ENCODE measurements around the gene OR10A5. TPM values are rescaled to one million over a fixed set of nuclear protein-coding genes. Genes with fewer than 3 reads are reported as not detected.

OR10A5 gene
- total RNA-seq, 2 donors from 2014 or later = not detected

DNA sequence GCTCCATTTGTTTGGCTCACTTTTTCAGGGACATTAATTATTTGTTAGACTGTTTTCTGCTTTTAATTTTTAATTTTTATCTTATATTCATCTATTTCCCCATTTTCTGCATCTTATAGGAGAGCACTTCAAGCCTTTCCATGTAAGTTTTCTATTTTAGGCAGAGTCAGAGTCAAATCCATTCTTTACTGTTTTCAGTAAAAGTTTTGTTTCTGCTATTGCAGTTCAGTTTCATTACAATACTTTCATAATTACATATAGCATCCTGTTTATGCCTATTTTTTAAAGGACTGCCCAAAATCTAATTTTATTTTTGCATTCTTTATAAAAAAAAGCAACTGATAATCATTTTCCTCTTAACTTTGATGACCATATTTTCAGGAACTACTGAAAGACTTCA, 3.8 kb upstream of the OR10A5 start:
- Histone ChIP-seq H3K9me3 (ENCODE audit: control insufficient read depth, low read length) (no peaks in the 10 kb centered on the region), H3K9ac (ENCODE audit: extremely low read depth, low read length, poor library complexity, severe bottlenecking) (no peak overlapping the region), H3K27ac (ENCODE audit: low read depth, low read length) (no peak overlapping the region), H3K36me3 (ENCODE audit: control insufficient read depth, insufficient read depth, low read length) (no peaks in the 10 kb centered on the region), H3K27me3 (ENCODE audit: control insufficient read depth, insufficient read depth, low read length, poor library complexity, severe bottlenecking) (no peaks in the 10 kb centered on the region), H3K4me1 (ENCODE audit: control insufficient read depth, insufficient read depth, low read length) (no peaks in the 10 kb centered on the region), H3K4me3 (ENCODE audit: low read length) (no peak overlapping the region)
- H3K36me3 Mint-ChIP-seq (ENCODE audit: low read depth) = no peaks in the 10 kb centered on the region
- H3K4me3 Mint-ChIP-seq = no peak overlapping the region
- H3K9me3 Mint-ChIP-seq = peaks cover 6% of the 10 kb centered on the region
- H3K27me3 Mint-ChIP-seq (ENCODE audit: insufficient read depth) = no peaks in the 10 kb centered on the region
- TF ChIP-seq, protein P1, sequence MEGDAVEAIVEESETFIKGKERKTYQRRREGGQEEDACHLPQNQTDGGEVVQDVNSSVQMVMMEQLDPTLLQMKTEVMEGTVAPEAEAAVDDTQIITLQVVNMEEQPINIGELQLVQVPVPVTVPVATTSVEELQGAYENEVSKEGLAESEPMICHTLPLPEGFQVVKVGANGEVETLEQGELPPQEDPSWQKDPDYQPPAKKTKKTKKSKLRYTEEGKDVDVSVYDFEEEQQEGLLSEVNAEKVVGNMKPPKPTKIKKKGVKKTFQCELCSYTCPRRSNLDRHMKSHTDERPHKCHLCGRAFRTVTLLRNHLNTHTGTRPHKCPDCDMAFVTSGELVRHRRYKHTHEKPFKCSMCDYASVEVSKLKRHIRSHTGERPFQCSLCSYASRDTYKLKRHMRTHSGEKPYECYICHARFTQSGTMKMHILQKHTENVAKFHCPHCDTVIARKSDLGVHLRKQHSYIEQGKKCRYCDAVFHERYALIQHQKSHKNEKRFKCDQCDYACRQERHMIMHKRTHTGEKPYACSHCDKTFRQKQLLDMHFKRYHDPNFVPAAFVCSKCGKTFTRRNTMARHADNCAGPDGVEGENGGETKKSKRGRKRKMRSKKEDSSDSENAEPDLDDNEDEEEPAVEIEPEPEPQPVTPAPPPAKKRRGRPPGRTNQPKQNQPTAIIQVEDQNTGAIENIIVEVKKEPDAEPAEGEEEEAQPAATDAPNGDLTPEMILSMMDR (conservative IDR thresholded peaks at IDR 0.05) = no peak
- no peak overlapping the region for H3K27ac Mint-ChIP-seq
- no peak for DNase-seq
- peaks cover 7% of the 10 kb centered on the region for H3K4me1 Mint-ChIP-seq

DNA sequence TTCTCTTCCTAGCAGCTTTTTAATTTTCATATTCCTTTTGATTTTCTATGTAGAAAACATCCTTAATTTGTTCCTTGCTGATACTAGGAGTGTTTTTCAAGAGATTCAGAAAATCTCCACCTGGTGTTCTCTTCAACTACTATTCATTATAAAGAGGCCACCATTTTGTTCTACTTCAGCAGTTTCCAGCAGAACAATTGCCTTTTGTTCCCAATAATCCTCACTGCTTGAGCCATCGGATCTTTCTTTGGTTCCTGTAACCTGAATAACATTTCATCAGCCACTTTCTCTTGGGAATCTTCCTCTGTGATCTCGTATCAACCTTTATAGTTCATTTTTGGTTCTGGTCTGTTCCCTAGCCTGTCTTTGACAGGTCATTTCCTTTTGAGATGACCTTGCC, 1.8 kb upstream of the OR10A5 start:
- H3K4me1 ChIP-seq (ENCODE audit: control insufficient read depth, insufficient read depth, low read length) = no peaks in the 10 kb centered on the region
- Mint-ChIP-seq H3K4me3 (no peak overlapping the region), H3K4me1 (peaks cover 13% of the 10 kb centered on the region), H3K27me3 (ENCODE audit: insufficient read depth) (no peaks in the 10 kb centered on the region), H3K36me3 (ENCODE audit: low read depth) (no peaks in the 10 kb centered on the region), H3K27ac (no peak overlapping the region), H3K9me3 (peaks cover 6% of the 10 kb centered on the region)
- DNase-seq = no peak
- TF ChIP-seq, protein P1 (conservative IDR thresholded peaks at IDR 0.05) = no peak
- H3K9me3 ChIP-seq (ENCODE audit: control insufficient read depth, low read length) = no peaks in the 10 kb centered on the region
- H3K4me3 ChIP-seq (ENCODE audit: low read length) = no peak overlapping the region
- H3K27ac ChIP-seq (ENCODE audit: low read depth, low read length) = no peak overlapping the region
- H3K27me3 ChIP-seq (ENCODE audit: control insufficient read depth, insufficient read depth, low read length, poor library complexity, severe bottlenecking) = no peaks in the 10 kb centered on the region
- WGBS, 2 experiments (ENCODE audit: insufficient coverage in 1 of 2, insufficient read length in 1 of 2) = 73 to 85% methylated on average over 2 of the region's 2 CpGs
- no peak overlapping the region for H3K9ac ChIP-seq (ENCODE audit: extremely low read depth, low read length, poor library complexity, severe bottlenecking)
- no peaks in the 10 kb centered on the region for H3K36me3 ChIP-seq (ENCODE audit: control insufficient read depth, insufficient read depth, low read length)

DNA sequence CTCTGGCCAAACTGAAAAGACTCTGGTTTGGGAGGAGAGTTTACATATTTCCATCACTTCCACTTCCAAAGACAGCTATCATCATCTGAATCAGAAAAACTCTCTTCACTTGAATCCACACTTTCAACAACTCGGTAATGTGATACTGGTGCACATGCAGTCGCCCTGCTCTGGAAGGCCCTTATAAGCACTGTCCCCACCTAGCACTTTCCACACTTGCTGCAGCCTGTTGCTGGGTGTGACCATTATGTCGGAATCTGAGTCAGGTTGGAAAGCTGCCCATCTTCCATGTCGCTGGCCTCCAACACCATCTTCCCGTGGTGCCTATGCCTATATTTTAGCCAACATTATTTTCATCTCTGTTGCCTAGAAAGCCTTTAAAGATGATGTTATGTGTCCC, 1.1 kb upstream of the OR10A5 start:
- TF ChIP-seq, protein P1 (conservative IDR thresholded peaks at IDR 0.05) = no peak
- H3K27me3 Mint-ChIP-seq (ENCODE audit: insufficient read depth) = no peaks in the 10 kb centered on the region
- H3K36me3 Mint-ChIP-seq (ENCODE audit: low read depth) = peaks cover 2% of the 10 kb centered on the region
- H3K4me3 ChIP-seq (ENCODE audit: low read length) = no peak overlapping the region
- H3K4me1 ChIP-seq (ENCODE audit: control insufficient read depth, insufficient read depth, low read length) = no peaks in the 10 kb centered on the region
- H3K4me1 Mint-ChIP-seq = peaks cover 13% of the 10 kb centered on the region
- H3K9me3 ChIP-seq (ENCODE audit: control insufficient read depth, low read length) = no peaks in the 10 kb centered on the region
- H3K27me3 ChIP-seq (ENCODE audit: control insufficient read depth, insufficient read depth, low read length, poor library complexity, severe bottlenecking) = no peaks in the 10 kb centered on the region
- H3K9ac ChIP-seq (ENCODE audit: extremely low read depth, low read length, poor library complexity, severe bottlenecking) = no peak overlapping the region
- no peak for DNase-seq
- H3K27ac ChIP-seq (ENCODE audit: low read depth, low read length) = no peak overlapping the region
- H3K4me3 Mint-ChIP-seq = no peak overlapping the region
- no peaks in the 10 kb centered on the region for H3K36me3 ChIP-seq (ENCODE audit: control insufficient read depth, insufficient read depth, low read length)
- H3K9me3 Mint-ChIP-seq = peaks cover 7% of the 10 kb centered on the region
- WGBS, 2 experiments (ENCODE audit: insufficient coverage in 1 of 2, insufficient read length in 1 of 2) = 94 to 97% methylated on average over 3 to 5 of the region's 5 CpGs
- no peak overlapping the region for H3K27ac Mint-ChIP-seq

Data from endodermal cell (in vitro differentiated cells).